ENCODE data around the gene ZNF268. TPM values are rescaled to one million over a fixed set of nuclear protein-coding genes. Genes with fewer than 3 reads are reported as not detected.
"Not testable (repeated sequence)": the region's sequence is repeated elsewhere in the genome, so short reads cannot be mapped to it uniquely, and the experiment has no call there.

ZNF268 gene
- total and polyA plus RNA-seq, 2 of the 8 experiments (the other 6 are each of a cell fraction or from before 2014, with no cell fraction given): 6.3 to 22.3 TPM

GRCh38 chr12:133255833-133256232 lies 74.5 kb downstream of the ZNF268 start:
- H3K23me2 ChIP-seq (ENCODE audit: low read depth, low read length); H2AK5ac ChIP-seq (ENCODE audit: low read depth, low read length); H2BK5ac ChIP-seq (ENCODE audit: low read depth, low read length); H3K14ac ChIP-seq (ENCODE audit: insufficient read length); H4K5ac ChIP-seq (ENCODE audit: insufficient read length, low read depth, low read length); H2BK15ac ChIP-seq (ENCODE audit: low read length); H2BK20ac ChIP-seq (ENCODE audit: low read length); H3K4me3 ChIP-seq (ENCODE audit: extremely low read depth in 1 of 4, insufficient read depth in 2 of 4, low read depth in 3 of 4, low read length in 4 of 4); H3K36me3 ChIP-seq (ENCODE audit: control insufficient read depth in 2 of 4, insufficient read depth in 4 of 4, low read length in 3 of 4); H2AFZ ChIP-seq (ENCODE audit: low read length); H3K23ac ChIP-seq (ENCODE audit: insufficient read length); FAIRE-seq; H2BK120ac ChIP-seq (replicated peaks; ENCODE audit: low read depth, low read length); H3K27me3 ChIP-seq (replicated peaks in 1 of 4; ENCODE audit: control insufficient read depth in 3 of 4, extremely low read depth in 1 of 4, insufficient read depth in 3 of 4, low read length in 3 of 4); H2BK12ac ChIP-seq (ENCODE audit: low read depth, low read length); H3K4ac ChIP-seq (replicated peaks; ENCODE audit: insufficient read length, low read depth, low read length); H3K9ac ChIP-seq (replicated peaks in 1 of 4; ENCODE audit: extremely low read depth in 1 of 4, low read depth in 3 of 4, low read length in 3 of 4); H3K4me1 ChIP-seq (replicated peaks in 1 of 4; ENCODE audit: control insufficient read depth in 3 of 4, insufficient read depth in 4 of 4, low read length in 3 of 4); H3K4me2 ChIP-seq (ENCODE audit: insufficient read depth in 1 of 2, low read depth in 2 of 2, low read length in 2 of 2); H4K91ac ChIP-seq (replicated peaks; ENCODE audit: insufficient read length, low read length); POLR2A ChIA-PET (ENCODE audit: partially characterized antibody); H3K18ac ChIP-seq (ENCODE audit: extremely low read depth, low read length); H4K8ac ChIP-seq (ENCODE audit: extremely low read depth, insufficient read depth, low read length); CTCF ChIA-PET (ENCODE audit: partially characterized antibody); H3K27ac ChIP-seq (ENCODE audit: low read depth, low read length); H3K79me2 ChIP-seq (ENCODE audit: control insufficient read depth in 1 of 2, insufficient read depth in 2 of 2, low read length in 2 of 2); H4K20me1 ChIP-seq (replicated peaks in 1 of 2; ENCODE audit: control insufficient read depth in 1 of 2, insufficient read depth in 2 of 2, low read length in 2 of 2); H3K79me1 ChIP-seq (ENCODE audit: low read depth, low read length); DNase-seq (ENCODE audit: low read depth in 1 of 2, low spot score in 2 of 2); H3K56ac ChIP-seq (replicated peaks; ENCODE audit: insufficient read length, low read depth, low read length): not testable (repeated sequence)
- peaks cover 27 to 39% of the 10 kb centered on the region in 2 experiments for H3K9me3 ChIP-seq (ENCODE audit: insufficient read depth in 2 of 2, low read depth in 1 of 2, low read length in 1 of 2)
- 20% methylated on average over 1 of the region's 1 CpG; no CpG with 5 or more reads in 1 of the 2 experiments for WGBS, 2 experiments (ENCODE audit: extremely low coverage in 1 of 2, insufficient coverage in 1 of 2, insufficient read length in 1 of 2, insufficient replicate concordance in 2 of 2, low coverage in 1 of 2, low lambda C conversion rate in 2 of 2, missing lambda C conversion rate in 1 of 2)

All from H1 (cell line).